Measurements from ENCODE around the gene FRK.

Gene FRK

GRCh38 chr6:115997990-115998585 is 62.6 kb downstream of the FRK start:
- Histone ChIP-seq H2AFZ (ENCODE audit: low read length) (no peak overlapping the region), H3K4me2 (ENCODE audit: low read depth, low read length, poor library complexity, severe bottlenecking) (no peak overlapping the region), H3K9me3 (ENCODE audit: insufficient read depth, low read depth, low read length) (no peaks in the 10 kb centered on the region), H4K20me1 (ENCODE audit: insufficient read depth, low read length, poor library complexity, severe bottlenecking) (no peaks in the 10 kb centered on the region), H3K4me3 (ENCODE audit: low read length, poor library complexity, severe bottlenecking) (no peak overlapping the region), H3K9me2 (replicated peaks; ENCODE audit: low read depth, low read length) (no peaks in the 10 kb centered on the region), H3K9ac (ENCODE audit: low read depth, low read length, poor library complexity, severe bottlenecking) (no peak overlapping the region), H3K27me3 (ENCODE audit: insufficient read depth, low read length, poor library complexity, severe bottlenecking) (no peaks in the 10 kb centered on the region), H3K36me3 (ENCODE audit: insufficient read depth, low read length) (no peaks in the 10 kb centered on the region), H3K4me1 (ENCODE audit: insufficient read depth, low read length, poor library complexity, severe bottlenecking) (no peaks in the 10 kb centered on the region), H3F3A (ENCODE audit: low read depth) (no peaks in the 10 kb centered on the region), H3K79me2 (ENCODE audit: insufficient read depth, low read length) (no peaks in the 10 kb centered on the region)
- TF ChIP-seq CTCF (conservative IDR thresholded peaks at IDR 0.05; ENCODE audit: low read length) (no peak), EZH2phosphoT487 (IDR thresholded peaks at IDR 0.05; ENCODE audit: borderline replicate concordance) (no peak)

GRCh38 chr6:115986026-115986425 is 74.7 kb downstream of the FRK start:
- no peak for TF ChIP-seq EZH2phosphoT487 (IDR thresholded peaks at IDR 0.05; ENCODE audit: borderline replicate concordance)
- no peak for TF ChIP-seq CTCF (conservative IDR thresholded peaks at IDR 0.05; ENCODE audit: low read length)
- H3K27me3 ChIP-seq (ENCODE audit: insufficient read depth, low read length, poor library complexity, severe bottlenecking), result no peaks in the 10 kb centered on the region
- H3K9me2 ChIP-seq (replicated peaks; ENCODE audit: low read depth, low read length), result no peaks in the 10 kb centered on the region
- no peaks in the 10 kb centered on the region for H3K36me3 ChIP-seq (ENCODE audit: insufficient read depth, low read length)
- H2AFZ ChIP-seq (ENCODE audit: low read length), result no peak overlapping the region
- H3K9ac ChIP-seq (ENCODE audit: low read depth, low read length, poor library complexity, severe bottlenecking), result no peak overlapping the region
- no peak overlapping the region for H3K4me3 ChIP-seq (ENCODE audit: low read length, poor library complexity, severe bottlenecking)
- H3K79me2 ChIP-seq (ENCODE audit: insufficient read depth, low read length), result no peaks in the 10 kb centered on the region
- no peaks in the 10 kb centered on the region for H3K9me3 ChIP-seq (ENCODE audit: insufficient read depth, low read depth, low read length)
- no peaks in the 10 kb centered on the region for H4K20me1 ChIP-seq (ENCODE audit: insufficient read depth, low read length, poor library complexity, severe bottlenecking)
- H3K4me2 ChIP-seq (ENCODE audit: low read depth, low read length, poor library complexity, severe bottlenecking), result no peak overlapping the region
- H3F3A ChIP-seq (ENCODE audit: low read depth), result no peaks in the 10 kb centered on the region
- no peaks in the 10 kb centered on the region for H3K4me1 ChIP-seq (ENCODE audit: insufficient read depth, low read length, poor library complexity, severe bottlenecking)

GRCh38 chr6:115984809-115985208 is 75.9 kb downstream of the FRK start:
- Histone ChIP-seq H3K9ac (ENCODE audit: low read depth, low read length, poor library complexity, severe bottlenecking) (no peak overlapping the region), H3K4me2 (ENCODE audit: low read depth, low read length, poor library complexity, severe bottlenecking) (no peak overlapping the region), H3K4me3 (ENCODE audit: low read length, poor library complexity, severe bottlenecking) (no peak overlapping the region), H3K27me3 (ENCODE audit: insufficient read depth, low read length, poor library complexity, severe bottlenecking) (no peaks in the 10 kb centered on the region), H3K9me3 (ENCODE audit: insufficient read depth, low read depth, low read length) (no peaks in the 10 kb centered on the region), H3K36me3 (ENCODE audit: insufficient read depth, low read length) (no peaks in the 10 kb centered on the region), H3K9me2 (replicated peaks; ENCODE audit: low read depth, low read length) (no peaks in the 10 kb centered on the region), H3K79me2 (ENCODE audit: insufficient read depth, low read length) (no peaks in the 10 kb centered on the region), H3K4me1 (ENCODE audit: insufficient read depth, low read length, poor library complexity, severe bottlenecking) (no peaks in the 10 kb centered on the region), H3F3A (ENCODE audit: low read depth) (no peaks in the 10 kb centered on the region), H4K20me1 (ENCODE audit: insufficient read depth, low read length, poor library complexity, severe bottlenecking) (no peaks in the 10 kb centered on the region), H2AFZ (ENCODE audit: low read length) (no peak overlapping the region)
- TF ChIP-seq CTCF (conservative IDR thresholded peaks at IDR 0.05; ENCODE audit: low read length) (no peak), EZH2phosphoT487 (IDR thresholded peaks at IDR 0.05; ENCODE audit: borderline replicate concordance) (no peak)

Measured in Loucy (cell line).